Chondrocyte (in vitro differentiated cells): Measurements from ENCODE around the gene RPL13. TPM values are rescaled to one million over a fixed set of nuclear protein-coding genes. Genes with fewer than 3 reads are reported as not detected.

Source experiments
- DNase-seq: peaks from one replicate; pipeline ENCODE4 v3.0.0; 2021; ENCODE audit warnings: mixed read lengths, low spot score
- H3K27ac Mint-ChIP-seq: one replicate; pipeline ENCODE4 v1.8.0; 2021; ENCODE audit warnings: mild to moderate bottlenecking, moderate library complexity, mixed read lengths; ENCODE audit not compliant: unreplicated experiment
- H3K27me3 Mint-ChIP-seq: 2 replicates; pipeline ENCODE4 v1.8.0; 2021; ENCODE audit warnings: low read depth, mixed read lengths
- H3K36me3 Mint-ChIP-seq: 2 replicates; pipeline ENCODE4 v1.8.0; 2021; ENCODE audit warnings: low read depth, mixed read lengths
- H3K4me1 Mint-ChIP-seq: 2 replicates; pipeline ENCODE4 v1.8.0; 2021; ENCODE audit warnings: low read depth, mild to moderate bottlenecking, mixed read lengths
- H3K4me3 Mint-ChIP-seq: one replicate; pipeline ENCODE4 v1.8.0; 2021; ENCODE audit warnings: mild to moderate bottlenecking, moderate library complexity, mixed read lengths; ENCODE audit not compliant: unreplicated experiment
- H3K9me3 Mint-ChIP-seq: 2 replicates; pipeline ENCODE4 v1.8.0; 2021; ENCODE audit warnings: low read depth, mixed read lengths
- CTCF ChIP-seq: fragments of 200-600 bp; sonication (generic); IDR thresholded peaks from 2 replicates; pipeline ENCODE4 v1.5.0; 2021; ENCODE audit warnings: antibody characterized with exemption, mild to moderate bottlenecking, moderate library complexity
- total RNA-seq: library from RNA; stranded (reverse); gene quantifications from 3 replicates; pipeline ENCODE4 v1.2.1, GENCODE V29; 2021

Gene RPL13
- total RNA-seq, 1 donor from 2014 or later, result 1,149 TPM

DNA sequence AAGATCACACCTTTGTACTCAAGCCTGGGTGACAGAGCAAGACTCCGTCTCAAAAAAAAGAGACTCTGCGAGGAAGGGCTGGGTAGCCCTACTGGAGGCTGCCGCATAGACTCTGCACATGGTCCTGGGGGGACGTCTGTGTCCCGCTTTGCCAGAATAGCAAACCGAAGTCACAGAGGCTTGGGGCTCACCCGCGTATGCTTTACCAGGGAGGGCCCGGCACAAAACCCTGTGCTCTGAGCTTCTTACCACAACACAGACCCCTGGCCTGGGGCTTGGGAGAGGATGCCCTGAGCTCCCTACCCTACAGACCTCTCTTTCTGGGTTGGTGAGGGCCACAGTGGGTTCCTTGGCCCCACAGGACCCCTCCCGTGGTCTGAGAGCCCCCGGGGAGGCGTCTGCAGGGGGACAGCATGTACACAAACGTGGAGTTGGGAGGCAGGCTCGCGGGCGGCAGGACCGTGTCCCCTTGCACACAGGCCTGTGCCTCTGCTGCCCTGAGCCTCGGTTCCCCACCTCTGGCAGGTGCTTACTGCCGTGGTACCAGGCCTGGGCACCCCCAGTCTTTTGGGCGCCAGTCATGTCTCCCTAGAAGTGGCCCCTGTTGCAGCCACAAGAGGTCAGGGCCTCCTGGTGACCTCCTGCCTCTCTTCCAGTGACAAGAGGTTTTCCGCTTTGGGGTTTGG is 28.9 kb downstream of the RPL13 start:
- no peak for TF ChIP-seq CTCF
- Mint-ChIP-seq H3K4me3 (no peak overlapping the region), H3K27me3 (no peaks in the 10 kb centered on the region), H3K4me1 (peaks cover 5% of the 10 kb centered on the region), H3K9me3 (no peaks in the 10 kb centered on the region), H3K27ac (no peak overlapping the region), H3K36me3 (no peaks in the 10 kb centered on the region)
- DNase-seq, result peak; percentile 77

DNA sequence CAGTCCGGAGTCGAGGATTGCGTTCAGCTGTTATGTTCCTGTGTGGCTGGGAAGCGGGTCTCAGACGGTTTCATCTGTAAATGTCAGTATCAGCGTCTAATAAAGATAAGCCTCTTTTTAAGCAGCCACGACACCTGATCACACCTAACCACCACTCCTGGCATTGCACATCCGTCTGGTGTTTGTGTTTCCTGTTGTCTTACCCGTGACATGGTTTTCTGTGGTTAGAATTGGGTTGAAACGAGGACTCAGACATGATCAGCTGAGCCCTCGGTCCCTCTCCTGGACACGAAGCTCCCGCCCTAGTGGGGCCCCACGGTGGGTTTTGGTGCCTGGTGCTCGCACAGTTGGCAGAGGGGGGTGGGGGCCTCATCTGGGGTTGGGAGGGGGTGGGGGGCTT is 33.4 kb downstream of the RPL13 start:
- Mint-ChIP-seq H3K27me3 (no peaks in the 10 kb centered on the region), H3K27ac (no peak overlapping the region), H3K9me3 (no peaks in the 10 kb centered on the region), H3K4me1 (no peaks in the 10 kb centered on the region), H3K4me3 (no peak overlapping the region), H3K36me3 (no peaks in the 10 kb centered on the region)
- no peak for DNase-seq
- TF ChIP-seq CTCF, result no peak

DNA sequence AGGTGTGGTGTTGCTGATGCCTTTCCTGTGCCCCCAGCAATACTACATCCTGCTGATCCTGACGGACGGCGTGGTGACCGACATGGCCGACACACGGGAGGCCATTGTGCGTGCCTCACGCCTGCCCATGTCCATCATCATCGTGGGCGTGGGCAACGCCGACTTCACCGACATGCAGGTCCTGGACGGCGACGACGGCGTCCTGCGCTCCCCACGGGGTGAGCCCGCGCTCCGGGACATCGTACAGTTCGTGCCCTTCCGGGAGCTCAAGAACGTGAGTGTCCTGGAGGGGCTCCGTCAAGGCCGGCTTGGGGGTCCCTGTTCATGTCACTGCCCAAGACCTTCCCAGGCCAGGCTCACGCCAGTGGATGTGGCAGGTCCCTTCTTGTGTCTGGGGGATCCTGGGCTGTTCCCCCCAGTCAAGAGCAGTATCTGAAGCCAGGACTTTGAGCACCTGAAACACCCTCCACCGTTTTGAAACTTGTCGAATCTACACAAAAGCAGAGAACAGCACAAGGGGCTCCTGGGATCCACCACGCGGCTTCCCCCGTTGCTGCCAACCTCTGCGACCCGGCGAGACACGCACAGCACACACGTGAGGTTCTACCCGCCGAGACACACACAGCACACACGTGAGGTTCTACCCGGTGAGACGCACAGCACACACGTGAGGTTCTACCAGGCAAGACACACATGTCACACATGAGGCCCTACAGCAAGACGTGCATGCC is 35.0 kb downstream of the RPL13 start:
- DNase-seq, result no peak
- Mint-ChIP-seq H3K9me3 (no peaks in the 10 kb centered on the region), H3K4me3 (no peak overlapping the region)

DNA sequence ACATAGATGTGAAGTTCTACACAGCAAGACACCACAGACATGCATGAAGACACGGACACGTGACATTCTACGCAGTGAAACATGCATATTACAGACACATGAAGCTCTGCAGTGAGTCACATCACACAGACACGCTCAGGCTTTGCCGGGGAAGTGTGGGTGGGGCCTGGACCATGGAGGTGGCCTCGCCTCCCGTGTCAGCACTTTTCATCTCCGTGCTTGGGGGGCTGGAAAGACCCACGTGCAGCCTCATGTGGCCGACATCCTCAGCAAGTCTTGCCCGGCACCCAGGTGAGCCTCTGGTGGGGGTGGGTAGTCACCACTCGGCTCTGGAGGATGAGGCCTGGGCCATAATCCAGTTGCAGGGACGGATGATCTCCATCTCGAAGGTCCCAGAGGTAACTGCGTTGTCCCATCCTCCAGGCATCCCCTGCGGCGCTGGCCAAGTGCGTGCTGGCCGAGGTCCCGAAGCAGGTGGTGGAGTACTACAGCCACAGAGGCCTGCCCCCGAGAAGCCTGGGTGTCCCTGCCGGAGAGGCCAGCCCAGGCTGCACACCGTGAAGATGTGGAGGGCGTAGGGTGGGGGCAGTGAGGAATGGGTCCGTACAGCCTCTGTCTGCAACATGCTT is 35.7 kb downstream of the RPL13 start:
- no peak for TF ChIP-seq CTCF
- H3K27me3 Mint-ChIP-seq, result no peaks in the 10 kb centered on the region
- no peak for DNase-seq
- H3K36me3 Mint-ChIP-seq, result no peaks in the 10 kb centered on the region
- H3K9me3 Mint-ChIP-seq, result no peaks in the 10 kb centered on the region
- no peak overlapping the region for H3K4me3 Mint-ChIP-seq
- H3K27ac Mint-ChIP-seq, result no peak overlapping the region
- H3K4me1 Mint-ChIP-seq, result no peaks in the 10 kb centered on the region

More for the DNA sequence above, 35.0 kb downstream of the RPL13 start:
- H3K27ac Mint-ChIP-seq, result no peak overlapping the region
- H3K27me3 Mint-ChIP-seq, result no peaks in the 10 kb centered on the region
- TF ChIP-seq CTCF, result no peak
- no peaks in the 10 kb centered on the region for H3K36me3 Mint-ChIP-seq
- H3K4me1 Mint-ChIP-seq, result no peaks in the 10 kb centered on the region

- Mint-ChIP-seq H3K4me3 (no peak overlapping the region), H3K9me3 (no peaks in the 10 kb centered on the region), H3K36me3 (no peaks in the 10 kb centered on the region), H3K27ac (no peak overlapping the region), H3K4me1 (peaks cover 4% of the 10 kb centered on the region), H3K27me3 (no peaks in the 10 kb centered on the region)
- no peak for DNase-seq
- no peak for TF ChIP-seq CTCF
These were observed 36.6 kb downstream of the RPL13 start for GRCh38 chr16:89596957-89597649.
